Neuron (in vitro differentiated cells): ENCODE results near the gene MAPKBP1.

ENCODE experiments used
- H2AFZ ChIP-seq: one replicate; pipeline ENCODE4 v1.6.1; 2013; ENCODE audit warnings: low read depth, mild to moderate bottlenecking, inconsistent platforms, low read length, moderate library complexity
- H3K27me3 ChIP-seq: one replicate; pipeline ENCODE4 v1.6.1; 2013; ENCODE audit warnings: low read length; ENCODE audit not compliant: insufficient read depth
- H3K36me3 ChIP-seq: one replicate; pipeline ENCODE4 v1.6.1; 2013; ENCODE audit warnings: low read length; ENCODE audit not compliant: insufficient read depth
- H3K4me1 ChIP-seq: one replicate; pipeline ENCODE4 v1.6.1; 2013; ENCODE audit warnings: low read length; ENCODE audit not compliant: insufficient read depth
- H3K4me3 ChIP-seq: 2 replicates; pipeline ENCODE4 v1.5.1; 2013; ENCODE audit warnings: mild to moderate bottlenecking, low read length, moderate library complexity
- H3K9me3 ChIP-seq: one replicate; pipeline ENCODE4 v1.6.1; 2013; ENCODE audit warnings: low read length

Gene MAPKBP1

GRCh38 chr15:41869770-41870688, 95.7 kb downstream of the MAPKBP1 start:
- Histone ChIP-seq H2AFZ (no peak overlapping the region), H3K36me3 (no peaks in the 10 kb centered on the region), H3K27me3 (no peaks in the 10 kb centered on the region), H3K9me3 (no peaks in the 10 kb centered on the region), H3K4me3 (no peak overlapping the region), H3K4me1 (peaks cover 12% of the 10 kb centered on the region)

GRCh38 chr15:41870689-41871081, 96.4 kb downstream of the MAPKBP1 start:
- H3K4me1 ChIP-seq: peaks cover 12% of the 10 kb centered on the region
- H3K36me3 ChIP-seq: no peaks in the 10 kb centered on the region
- H3K4me3 ChIP-seq: no peak overlapping the region
- H3K9me3 ChIP-seq: no peaks in the 10 kb centered on the region
- H2AFZ ChIP-seq: no peak overlapping the region
- no peaks in the 10 kb centered on the region for H3K27me3 ChIP-seq

GRCh38 chr15:41871175-41871905, 97.1 kb downstream of the MAPKBP1 start:
- Histone ChIP-seq H3K4me1 (peaks cover 6% of the 10 kb centered on the region), H3K27me3 (no peaks in the 10 kb centered on the region), H3K36me3 (no peaks in the 10 kb centered on the region)

GRCh38 chr15:41872166-41872747, 98.0 kb downstream of the MAPKBP1 start:
- Histone ChIP-seq H3K36me3 (no peaks in the 10 kb centered on the region), H3K4me3 (no peak overlapping the region), H2AFZ (no peak overlapping the region), H3K27me3 (no peaks in the 10 kb centered on the region), H3K4me1 (no peaks in the 10 kb centered on the region), H3K9me3 (no peaks in the 10 kb centered on the region)

More at GRCh38 chr15:41871175-41871905, 97.1 kb downstream of the MAPKBP1 start:
- no peak overlapping the region for H3K4me3 ChIP-seq
- no peak overlapping the region for H2AFZ ChIP-seq
- H3K9me3 ChIP-seq: no peaks in the 10 kb centered on the region

- H3K4me1 ChIP-seq: no peaks in the 10 kb centered on the region
- H3K27me3 ChIP-seq: no peaks in the 10 kb centered on the region
- H3K9me3 ChIP-seq: no peaks in the 10 kb centered on the region
- no peak overlapping the region for H2AFZ ChIP-seq
- H3K36me3 ChIP-seq: no peaks in the 10 kb centered on the region
- no peak overlapping the region for H3K4me3 ChIP-seq
These were observed 99.4 kb downstream of the MAPKBP1 start for GRCh38 chr15:41873711-41874110.

- Histone ChIP-seq H3K9me3 (no peaks in the 10 kb centered on the region), H2AFZ (no peak overlapping the region), H3K4me3 (no peak overlapping the region), H3K4me1 (no peaks in the 10 kb centered on the region), H3K36me3 (no peaks in the 10 kb centered on the region), H3K27me3 (no peaks in the 10 kb centered on the region)
These were observed 100.5 kb downstream of the MAPKBP1 start for GRCh38 chr15:41874736-41875135.

GRCh38 chr15:41876007-41876406, 101.7 kb downstream of the MAPKBP1 start:
- Histone ChIP-seq H3K27me3 (no peaks in the 10 kb centered on the region), H3K4me3 (no peak overlapping the region), H3K4me1 (no peaks in the 10 kb centered on the region), H3K36me3 (no peaks in the 10 kb centered on the region), H2AFZ (no peak overlapping the region), H3K9me3 (no peaks in the 10 kb centered on the region)

- Histone ChIP-seq H3K9me3 (no peaks in the 10 kb centered on the region), H3K4me3 (no peak overlapping the region), H3K4me1 (no peaks in the 10 kb centered on the region), H3K36me3 (no peaks in the 10 kb centered on the region), H3K27me3 (peaks cover 3% of the 10 kb centered on the region), H2AFZ (no peak overlapping the region)
These were observed 102.4 kb downstream of the MAPKBP1 start for GRCh38 chr15:41876689-41877088.
